CD4-positive, alpha-beta T cell treated with Interleukin-4 for 1 hour (primary cell): ENCODE results near the gene SCUBE3.
A peak's percentile ranks its signal among the peaks of the same experiment; 100 is the strongest.

Experiments used
- DNase-seq, 2 donors: peaks; one replicate each; pipeline ENCODE4 v3.0.0-alpha.2; 2020 to 2022

Gene SCUBE3

DNA sequence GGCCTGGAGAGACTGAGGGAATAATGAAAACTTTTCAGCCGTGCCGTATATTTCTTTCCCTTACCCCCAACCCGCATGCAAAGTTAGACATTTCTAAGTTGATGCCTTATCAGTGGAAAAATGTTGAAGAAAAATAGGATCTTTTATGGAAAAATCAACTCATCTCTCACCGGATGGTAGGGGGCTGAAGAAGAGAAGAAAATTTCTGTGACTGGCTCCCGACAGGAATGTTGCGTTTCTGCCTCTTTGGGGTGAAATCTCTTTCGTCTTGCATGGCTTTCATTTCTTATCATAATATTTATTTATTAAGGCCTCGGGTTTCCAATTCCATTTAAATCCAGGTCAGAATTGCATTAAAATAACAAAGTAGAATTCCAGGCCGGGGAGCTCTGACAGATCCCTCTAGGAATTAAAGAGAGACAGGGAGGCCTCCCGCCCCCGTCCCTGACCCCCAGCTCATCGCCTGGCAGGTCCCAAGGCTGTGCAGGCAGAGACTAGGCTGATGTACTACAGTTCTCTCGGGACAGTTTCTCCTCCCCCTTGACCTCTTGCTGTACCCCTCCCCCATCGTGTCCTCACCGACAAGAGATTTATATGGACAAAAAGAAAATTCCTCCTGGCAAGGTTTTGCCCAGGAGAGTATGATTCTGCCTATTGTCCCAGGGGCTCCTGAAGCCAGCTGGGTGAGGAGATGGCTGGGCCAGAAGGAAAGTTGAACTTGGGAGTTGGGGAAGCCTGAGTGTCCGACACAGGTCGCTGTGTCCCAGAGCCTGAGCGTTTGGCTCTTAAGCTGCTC is 1.3 kb downstream of the SCUBE3 start:
- DNase-seq, result no peak

- no peak for DNase-seq
These were observed 2.1 kb downstream of the SCUBE3 start for GRCh38 chr6:35215665-35216411.

- no peak for DNase-seq
These were observed 2.6 kb downstream of the SCUBE3 start for GRCh38 chr6:35216412-35216732.

DNA sequence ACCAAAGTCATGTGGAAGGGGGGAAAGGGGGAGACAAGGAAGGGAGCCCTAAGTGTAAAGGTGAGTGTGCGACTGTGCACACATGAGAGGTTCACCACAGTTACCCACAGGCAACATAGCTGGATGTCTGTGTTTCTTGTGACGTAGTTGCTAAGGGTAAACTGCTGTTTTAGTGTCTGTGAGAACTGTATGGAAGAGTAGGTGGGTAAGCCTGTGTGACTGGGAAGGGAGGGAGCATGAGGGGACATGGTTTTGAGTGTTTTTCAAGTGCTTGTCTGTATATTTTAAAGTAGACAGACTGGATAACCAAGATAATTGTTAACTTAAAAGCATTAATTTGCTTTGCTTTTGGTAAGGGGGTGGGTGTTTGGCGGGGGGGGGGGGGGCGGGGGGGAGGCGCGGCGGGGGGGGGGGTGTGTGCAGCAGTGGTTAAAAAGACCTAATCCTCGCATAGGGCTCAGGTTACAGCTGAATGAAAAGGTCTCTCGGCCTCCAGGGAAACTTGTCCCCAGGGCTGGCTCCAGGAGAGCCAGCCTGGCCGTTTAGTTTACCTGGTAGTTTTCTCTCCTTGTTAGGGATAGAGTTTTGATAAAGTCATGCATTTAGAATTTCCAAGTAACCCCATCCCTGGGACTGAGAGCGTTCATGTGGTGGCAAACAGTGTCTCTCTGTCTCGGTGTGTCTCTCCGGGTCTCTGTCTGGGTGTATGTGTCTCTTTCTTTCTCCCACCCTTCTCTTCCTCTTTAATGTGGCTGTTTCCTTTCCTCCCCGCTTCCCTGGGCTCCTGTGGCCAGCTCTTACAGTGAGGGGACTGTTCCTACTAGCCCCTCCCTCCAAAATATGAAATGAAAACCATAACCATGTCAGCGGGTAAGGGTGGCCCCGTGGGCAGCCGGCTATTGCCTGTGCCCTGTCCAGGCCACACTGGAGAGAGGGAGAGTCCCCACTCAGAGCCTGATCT is 3.4 kb downstream of the SCUBE3 start:
- DNase-seq, result no peak

GRCh38 chr6:35218021-35218420 is 4.3 kb downstream of the SCUBE3 start:
- DNase-seq, result no peak

GRCh38 chr6:35218456-35218855 is 4.7 kb downstream of the SCUBE3 start:
- DNase-seq, result no peak

GRCh38 chr6:35219683-35220326 is 6.0 kb downstream of the SCUBE3 start:
- DNase-seq, result no peak

- DNase-seq, result no peak
These were observed 7.0 kb downstream of the SCUBE3 start for GRCh38 chr6:35220711-35221110.

DNA sequence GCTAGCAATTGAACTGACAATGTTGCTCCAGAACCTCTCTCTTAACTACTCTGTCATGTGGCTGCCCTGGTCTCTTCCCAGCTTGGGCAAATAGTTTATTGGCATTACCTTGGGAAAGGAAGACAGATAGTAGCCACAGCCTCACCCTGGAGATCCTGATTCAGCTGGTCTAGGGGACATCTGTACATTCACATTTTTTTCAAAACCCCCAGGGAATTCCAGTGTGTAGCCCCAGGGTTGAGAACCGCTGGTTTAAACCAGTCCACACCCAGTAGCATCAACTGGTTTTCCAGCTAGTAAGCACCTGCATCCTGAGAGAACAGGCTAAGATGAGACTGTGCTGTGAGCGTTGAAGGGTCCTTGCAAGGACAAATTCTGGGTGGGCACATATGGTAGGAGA is 9.6 kb downstream of the SCUBE3 start:
- DNase-seq, result no peak

DNA sequence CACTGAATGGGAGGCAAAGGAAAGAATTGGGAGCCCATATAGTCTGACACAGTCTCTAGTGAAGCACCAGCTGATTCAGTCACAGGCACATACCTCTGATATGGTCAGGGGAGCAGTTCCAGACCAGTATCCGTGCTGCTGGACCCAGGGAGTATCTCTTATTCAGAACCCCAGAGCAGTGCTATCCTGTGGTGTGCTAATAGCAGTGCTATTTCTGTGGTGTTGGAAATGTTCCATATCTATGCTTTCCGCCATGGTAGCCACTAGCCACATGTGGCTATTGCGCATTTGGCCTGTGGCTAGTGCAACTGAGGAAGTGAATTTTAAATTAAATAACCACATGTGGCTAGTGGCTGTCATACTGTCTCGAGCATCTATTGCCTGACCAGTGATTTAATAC is 11.0 kb downstream of the SCUBE3 start:
- no peak for DNase-seq

DNA sequence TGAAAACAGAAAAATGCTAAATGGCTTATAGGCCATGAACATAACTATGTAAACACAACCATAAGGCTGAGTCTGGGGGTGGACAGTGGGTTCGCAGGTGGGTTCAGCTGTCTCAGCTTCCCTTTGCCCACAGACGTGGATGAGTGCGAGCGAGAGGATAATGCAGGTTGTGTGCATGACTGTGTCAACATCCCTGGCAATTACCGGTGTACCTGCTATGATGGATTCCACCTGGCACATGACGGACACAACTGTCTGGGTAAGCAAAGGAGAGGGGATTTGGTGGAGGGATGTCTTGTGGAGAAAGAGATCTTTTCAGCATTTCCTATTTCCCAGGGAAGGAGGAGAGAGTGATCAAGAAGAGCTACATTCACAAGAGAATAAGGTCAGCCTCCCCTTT is 14.7 kb downstream of the SCUBE3 start:
- DNase-seq, result no peak

GRCh38 chr6:35229304-35229703 is 15.5 kb downstream of the SCUBE3 start:
- DNase-seq, result no peak

- no peak for DNase-seq
These were observed 16.7 kb downstream of the SCUBE3 start for GRCh38 chr6:35230498-35230897.

DNA sequence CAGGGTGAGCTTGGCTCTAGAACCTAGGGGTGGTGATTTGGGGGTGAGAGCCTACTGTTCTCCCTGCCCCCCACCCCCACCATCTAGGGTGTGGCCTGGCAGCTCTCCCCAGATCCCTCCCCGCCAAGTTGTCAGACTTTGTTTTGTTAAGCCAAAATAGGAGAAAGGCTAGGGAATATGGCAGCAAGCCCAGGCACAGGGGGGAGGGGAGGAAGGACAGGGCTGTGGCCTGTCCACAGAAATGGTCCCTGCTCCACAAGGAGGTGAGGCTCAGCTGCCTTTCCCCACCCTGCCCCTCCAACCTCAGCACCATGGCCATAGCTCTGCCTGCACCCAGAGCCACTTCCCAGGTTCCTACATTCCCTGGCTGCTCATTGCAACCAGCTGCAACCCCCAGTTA is 17.2 kb downstream of the SCUBE3 start:
- DNase-seq, result no peak

GRCh38 chr6:35231563-35231962 is 17.8 kb downstream of the SCUBE3 start:
- no peak for DNase-seq

- DNase-seq, result no peak
These were observed 21.1 kb downstream of the SCUBE3 start for GRCh38 chr6:35234901-35235300.

DNA sequence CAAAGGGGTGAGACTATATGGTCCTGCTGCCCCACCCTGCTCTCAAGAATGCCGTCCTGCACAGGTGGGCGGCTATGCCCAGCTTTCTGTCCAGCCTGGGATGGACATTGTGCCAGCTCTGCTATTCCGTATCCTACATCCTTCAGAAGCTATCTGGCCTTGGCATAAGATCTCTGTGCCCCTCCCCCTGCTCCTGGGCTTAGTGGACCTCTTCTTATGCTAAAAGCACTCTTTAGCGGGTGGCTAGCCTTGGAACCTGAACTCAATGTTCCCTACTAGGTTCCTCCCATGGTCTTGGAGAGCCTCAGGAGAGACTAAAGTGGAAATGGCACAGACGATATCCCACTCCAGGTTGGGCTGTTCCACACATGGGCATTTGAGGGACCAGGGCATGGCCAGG is 22.5 kb downstream of the SCUBE3 start:
- DNase-seq, result no peak

DNA sequence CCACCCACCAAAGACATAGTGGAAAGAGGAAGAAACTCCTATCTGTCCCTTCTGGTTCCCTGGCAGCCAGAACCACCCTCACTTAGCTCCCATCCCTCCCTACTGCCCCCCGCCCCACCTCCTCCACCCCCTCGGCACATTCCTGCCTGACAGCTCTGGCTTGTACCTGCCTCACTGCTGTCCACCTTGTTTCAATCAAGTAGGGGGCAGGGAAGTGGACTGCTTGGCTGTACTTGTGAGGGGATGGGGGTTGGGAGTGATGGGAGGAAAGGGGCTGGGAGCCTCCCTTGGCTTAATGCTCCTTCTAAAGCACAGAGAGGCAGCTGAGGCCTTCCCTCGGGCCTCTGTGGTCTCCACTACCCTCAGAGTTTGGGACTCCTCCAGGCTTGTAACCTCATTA is 23.7 kb downstream of the SCUBE3 start:
- DNase-seq, result no peak

- DNase-seq, result no peak
These were observed 25.1 kb downstream of the SCUBE3 start for GRCh38 chr6:35238843-35239289.

- DNase-seq, result no peak
These were observed 25.8 kb downstream of the SCUBE3 start for GRCh38 chr6:35239581-35239980.

DNA sequence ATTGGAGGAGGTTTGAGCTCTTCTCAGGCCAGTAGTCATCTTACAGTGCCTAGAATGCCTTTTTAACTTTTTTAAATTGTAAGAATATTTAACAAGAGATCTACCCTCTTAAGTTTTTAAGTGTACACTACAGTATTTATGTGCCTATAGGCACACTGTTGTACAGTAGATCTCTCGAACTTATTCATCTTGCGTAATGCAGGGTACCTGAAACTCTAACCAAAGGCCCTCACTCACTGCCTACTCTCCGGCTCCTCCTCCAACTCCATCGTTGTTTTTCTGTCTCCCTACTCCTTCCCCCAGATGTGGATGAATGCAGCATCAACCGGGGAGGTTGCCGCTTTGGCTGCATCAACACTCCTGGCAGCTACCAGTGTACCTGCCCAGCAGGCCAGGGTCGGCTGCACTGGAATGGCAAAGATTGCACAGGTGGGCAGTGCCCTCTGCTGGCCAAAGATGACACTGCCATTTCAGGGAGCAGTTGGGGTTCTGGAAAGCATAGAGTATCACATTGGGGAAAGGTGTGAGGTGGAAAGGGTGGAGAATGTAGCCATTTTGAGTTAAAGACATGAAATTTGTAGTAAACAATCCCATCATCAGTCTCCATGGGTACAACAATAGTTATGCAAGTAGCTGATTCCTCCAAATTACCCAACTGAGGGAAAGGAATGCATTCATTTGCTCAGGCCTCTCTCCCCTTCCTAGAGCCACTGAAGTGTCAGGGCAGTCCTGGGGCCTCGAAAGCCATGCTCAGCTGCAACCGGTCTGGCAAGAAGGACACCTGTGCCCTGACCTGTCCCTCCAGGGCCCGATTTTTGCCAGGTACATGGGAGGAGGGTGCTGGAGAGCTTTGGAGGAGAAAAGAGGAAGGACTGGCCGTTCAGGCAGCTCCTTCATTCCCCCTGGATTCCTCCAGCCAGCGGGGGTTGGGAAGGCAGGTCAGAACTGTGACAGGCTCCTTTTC is 27.4 kb downstream of the SCUBE3 start:
- peak; percentile 65 to 70 for DNase-seq

- DNase-seq, result no peak
These were observed 28.7 kb downstream of the SCUBE3 start for GRCh38 chr6:35242486-35242885.
